Vagina (tissue), 2 donors: ENCODE measurements around the gene EVL.

Experiments
- CTCF ChIP-seq, 3 experiments: fragments of 450-650 bp in 2 of 3; fragments of 200-600 bp in 1 of 3; sonication (generic) in 1 of 3; IDR thresholded peaks; one replicate each; pipeline ENCODE4 v1.5.1; 2017 to 2019; ENCODE audit warnings: antibody characterized with exemption in 3 of 3, mild to moderate bottlenecking in 2 of 3, moderate library complexity in 2 of 3
- POLR2A ChIP-seq, 2 donors: fragments of 450-650 bp; IDR thresholded peaks; one replicate each; pipeline ENCODE4 v1.6.1; 2017; ENCODE audit warnings: antibody characterized with exemption in 2 of 2, mild to moderate bottlenecking in 2 of 2, moderate library complexity in 2 of 2
- POLR2AphosphoS5 ChIP-seq, 2 donors: sonication (generic); formaldehyde crosslinking; IDR thresholded peaks; one replicate each; pipeline ENCODE4 v1.9.0; 2017; ENCODE audit warnings: antibody characterized with exemption in 2 of 2, mild to moderate bottlenecking in 2 of 2, low read depth in 1 of 2; ENCODE audit not compliant: insufficient read depth in 1 of 2

GRCh38 chr14:100143934-100144333, 78.7 kb downstream of the EVL start:
- TF ChIP-seq POLR2A (IDR thresholded peaks at IDR 0.05) (no peak), CTCF (IDR thresholded peaks at IDR 0.05) (no peak), POLR2AphosphoS5 (IDR thresholded peaks at IDR 0.05; ENCODE audit: insufficient read depth in 1 of 2, low read depth in 1 of 2) (no peak)
